Vagina (tissue), 2 donors: ENCODE measurements around the gene COL18A1.

Experiments
- CTCF ChIP-seq, 3 experiments: fragments of 450-650 bp in 2 of 3; fragments of 200-600 bp in 1 of 3; sonication (generic) in 1 of 3; IDR thresholded peaks; one replicate each; pipeline ENCODE4 v1.5.1; 2017 to 2019; ENCODE audit warnings: antibody characterized with exemption in 3 of 3, mild to moderate bottlenecking in 2 of 3, moderate library complexity in 2 of 3
- POLR2AphosphoS5 ChIP-seq, 2 donors: sonication (generic); formaldehyde crosslinking; IDR thresholded peaks; one replicate each; pipeline ENCODE4 v1.9.0; 2017; ENCODE audit warnings: antibody characterized with exemption in 2 of 2, mild to moderate bottlenecking in 2 of 2, low read depth in 1 of 2; ENCODE audit not compliant: insufficient read depth in 1 of 2

- no peak for TF ChIP-seq CTCF (IDR thresholded peaks at IDR 0.05)
- no peak for TF ChIP-seq POLR2AphosphoS5 (IDR thresholded peaks at IDR 0.05; ENCODE audit: insufficient read depth in 1 of 2, low read depth in 1 of 2)
These were observed 19.2 kb downstream of the COL18A1 start for GRCh38 chr21:45423968-45424853.
